Ishikawa (cell line): Measurements from ENCODE around the gene TBC1D24.

ENCODE experiments used
- CEBPB ChIP-seq: IDR thresholded peaks from 2 replicates; pipeline ENCODE4 v1.6.1; 2012
- CREB1 ChIP-seq: IDR thresholded peaks from 2 replicates; pipeline ENCODE4 v1.6.1; 2012; ENCODE audit warnings: low read depth
- EGR1 ChIP-seq: IDR thresholded peaks from 2 replicates; pipeline ENCODE4 v1.6.1; 2012
- EP300 ChIP-seq: IDR thresholded peaks from 2 replicates; pipeline ENCODE4 v1.6.1; 2012; ENCODE audit warnings: borderline replicate concordance
- FOXM1 ChIP-seq: IDR thresholded peaks from 2 replicates; pipeline ENCODE4 v1.6.1; 2012; ENCODE audit warnings: low read depth, borderline replicate concordance
- MAX ChIP-seq: IDR thresholded peaks from 2 replicates; pipeline ENCODE4 v1.6.1; 2012
- NFIC ChIP-seq: IDR thresholded peaks from 2 replicates; pipeline ENCODE4 v1.6.1; 2012
- RAD21 ChIP-seq: IDR thresholded peaks from 2 replicates; pipeline ENCODE4 v1.6.1; 2012; ENCODE audit warnings: low read depth
- TAF1 ChIP-seq: IDR thresholded peaks from 2 replicates; pipeline ENCODE4 v1.6.1; 2012; ENCODE audit warnings: low read depth, mild to moderate bottlenecking
- TCF12 ChIP-seq: IDR thresholded peaks from 2 replicates; pipeline ENCODE4 v1.6.1; 2012; ENCODE audit warnings: low read depth
- TEAD4 ChIP-seq: IDR thresholded peaks from 2 replicates; pipeline ENCODE4 v1.6.1; 2012
- USF1 ChIP-seq: IDR thresholded peaks from 2 replicates; pipeline ENCODE4 v1.6.1; 2012
- YY1 ChIP-seq: IDR thresholded peaks from 2 replicates; pipeline ENCODE4 v1.6.1; 2012; ENCODE audit warnings: low read depth
- ZBTB7A ChIP-seq: IDR thresholded peaks from 2 replicates; pipeline ENCODE4 v1.6.1; 2012; ENCODE audit warnings: low read depth
- TF ChIP-seq, protein P1 (sequence below): IDR thresholded peaks from 2 replicates; pipeline ENCODE4 v1.6.1; 2012; ENCODE audit warnings: low read depth, mild to moderate bottlenecking

Gene TBC1D24

GRCh38 chr16:2483939-2484897 is 9.3 kb downstream of the TBC1D24 start:
- TF ChIP-seq USF1 (no peak), YY1 (no peak), ZBTB7A (no peak), TCF12 (no peak), CEBPB (no peak), EGR1 (no peak)
- TF ChIP-seq, protein P1, sequence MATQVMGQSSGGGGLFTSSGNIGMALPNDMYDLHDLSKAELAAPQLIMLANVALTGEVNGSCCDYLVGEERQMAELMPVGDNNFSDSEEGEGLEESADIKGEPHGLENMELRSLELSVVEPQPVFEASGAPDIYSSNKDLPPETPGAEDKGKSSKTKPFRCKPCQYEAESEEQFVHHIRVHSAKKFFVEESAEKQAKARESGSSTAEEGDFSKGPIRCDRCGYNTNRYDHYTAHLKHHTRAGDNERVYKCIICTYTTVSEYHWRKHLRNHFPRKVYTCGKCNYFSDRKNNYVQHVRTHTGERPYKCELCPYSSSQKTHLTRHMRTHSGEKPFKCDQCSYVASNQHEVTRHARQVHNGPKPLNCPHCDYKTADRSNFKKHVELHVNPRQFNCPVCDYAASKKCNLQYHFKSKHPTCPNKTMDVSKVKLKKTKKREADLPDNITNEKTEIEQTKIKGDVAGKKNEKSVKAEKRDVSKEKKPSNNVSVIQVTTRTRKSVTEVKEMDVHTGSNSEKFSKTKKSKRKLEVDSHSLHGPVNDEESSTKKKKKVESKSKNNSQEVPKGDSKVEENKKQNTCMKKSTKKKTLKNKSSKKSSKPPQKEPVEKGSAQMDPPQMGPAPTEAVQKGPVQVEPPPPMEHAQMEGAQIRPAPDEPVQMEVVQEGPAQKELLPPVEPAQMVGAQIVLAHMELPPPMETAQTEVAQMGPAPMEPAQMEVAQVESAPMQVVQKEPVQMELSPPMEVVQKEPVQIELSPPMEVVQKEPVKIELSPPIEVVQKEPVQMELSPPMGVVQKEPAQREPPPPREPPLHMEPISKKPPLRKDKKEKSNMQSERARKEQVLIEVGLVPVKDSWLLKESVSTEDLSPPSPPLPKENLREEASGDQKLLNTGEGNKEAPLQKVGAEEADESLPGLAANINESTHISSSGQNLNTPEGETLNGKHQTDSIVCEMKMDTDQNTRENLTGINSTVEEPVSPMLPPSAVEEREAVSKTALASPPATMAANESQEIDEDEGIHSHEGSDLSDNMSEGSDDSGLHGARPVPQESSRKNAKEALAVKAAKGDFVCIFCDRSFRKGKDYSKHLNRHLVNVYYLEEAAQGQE: no peak

GRCh38 chr16:2484898-2485508 is 10.1 kb downstream of the TBC1D24 start:
- TF ChIP-seq EGR1: no peak
- TF ChIP-seq TEAD4: no peak
- no peak for TF ChIP-seq NFIC
- no peak for TF ChIP-seq YY1

GRCh38 chr16:2485811-2486507 is 11.0 kb downstream of the TBC1D24 start:
- TF ChIP-seq TEAD4 (no peak), RAD21 (no peak), MAX (no peak), CREB1 (no peak), NFIC (no peak), EP300 (no peak), EGR1 (no peak), YY1 (no peak), CEBPB (no peak), ZBTB7A (no peak)
- TF ChIP-seq, protein P1: no peak

DNA sequence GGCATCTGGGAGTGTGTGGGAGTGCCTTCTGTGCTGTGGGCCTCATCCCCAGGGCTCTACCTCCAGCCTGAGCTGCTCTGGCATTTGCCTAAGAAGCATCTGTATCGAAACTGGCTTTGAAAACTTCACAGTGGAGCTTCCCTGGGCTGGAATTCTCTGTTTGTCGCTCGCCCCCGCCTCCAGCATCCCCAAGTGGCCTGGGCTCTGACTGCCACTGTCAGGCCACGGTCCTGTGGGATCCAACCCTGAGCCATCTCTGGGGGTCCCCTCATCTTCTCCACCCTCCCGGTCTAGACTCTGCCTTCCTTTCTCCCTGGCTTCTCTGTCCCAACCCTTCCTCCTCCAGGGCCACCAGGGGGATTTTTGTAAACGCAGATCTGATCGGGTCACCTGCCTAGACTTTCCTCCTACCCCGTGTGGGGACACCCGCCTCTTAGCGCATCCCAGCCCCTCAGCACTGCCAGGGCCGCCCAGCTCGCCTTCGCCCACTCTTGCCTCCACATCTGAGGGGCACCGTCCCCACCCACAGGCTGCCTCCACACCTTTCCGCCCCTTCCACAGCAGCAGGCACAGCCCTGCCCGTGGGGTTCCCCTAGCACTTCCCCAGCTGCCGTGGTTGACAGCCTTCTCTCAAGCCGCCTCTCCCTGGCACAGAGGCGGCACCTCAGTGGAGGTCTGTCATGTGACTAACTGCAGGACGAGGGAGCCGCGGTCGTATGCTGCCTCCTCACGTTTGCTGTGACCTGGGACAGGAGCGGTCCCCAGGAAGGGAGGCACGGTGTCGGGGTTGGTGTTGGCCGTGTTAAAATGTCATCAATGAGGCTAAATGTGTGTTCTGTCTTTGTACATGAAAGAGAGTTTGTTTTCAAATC is 12.0 kb downstream of the TBC1D24 start:
- no peak for TF ChIP-seq MAX
- TF ChIP-seq NFIC: no peak
- no peak for TF ChIP-seq EP300
- no peak for TF ChIP-seq TAF1
- TF ChIP-seq TEAD4: no peak
- TF ChIP-seq ZBTB7A: no peak
- no peak for TF ChIP-seq TCF12
- TF ChIP-seq CREB1: no peak
- no peak for TF ChIP-seq EGR1

GRCh38 chr16:2487517-2487842 is 12.6 kb downstream of the TBC1D24 start:
- no peak for TF ChIP-seq FOXM1
- no peak for TF ChIP-seq TEAD4
- TF ChIP-seq TAF1: no peak
- no peak for TF ChIP-seq ZBTB7A
- no peak for TF ChIP-seq CREB1
- TF ChIP-seq YY1: no peak
- no peak for TF ChIP-seq EGR1
- TF ChIP-seq RAD21: no peak
- TF ChIP-seq MAX: no peak
